ENCODE measurements around the gene ERP29. TPM values are rescaled to one million over a fixed set of nuclear protein-coding genes. Genes with fewer than 3 reads are reported as not detected.
A peak's percentile ranks its signal among the peaks of the same experiment; 100 is the strongest.

Gene ERP29
- total RNA-seq (2016; rRNA removed; fragmentation: Illumina TruSeq; extraction: Trizol) (67.6 and 147 TPM in 2 replicates), polyA plus RNA-seq (2011; rRNA removed) (111 and 120 TPM in 2 replicates), polyA minus RNA-seq (2011; rRNA and poly(A)+ RNA removed; ENCODE audit: low replicate concordance) (45.4 and 67.6 TPM in 2 replicates), Bru-seq, nascent RNA (percentile 94 among the genes with signal in this experiment), BruChase-seq, experiment 1, labeled RNA remaining after a 6-hour chase (percentile 94 among the genes with signal in this experiment), BruChase-seq, experiment 2, labeled RNA remaining after a 2-hour chase (percentile 93 among the genes with signal in this experiment)
- 27.5 and 33.1 TPM in 2 replicates for total RNA-seq (2016; cell fraction: cytosol; rRNA removed; fragmentation: Illumina TruSeq; extraction: Trizol; ENCODE audit: low read depth)
- total RNA-seq (2016; cell fraction: insoluble cytoplasmic fraction; rRNA removed; fragmentation: Illumina TruSeq; extraction: Trizol): 65.3 and 155 TPM in 2 replicates
- total RNA-seq (2016; cell fraction: membrane; rRNA removed; fragmentation: Illumina TruSeq; extraction: Trizol): 54.7 and 62.6 TPM in 2 replicates
- 94.1 and 104 TPM in 2 replicates for total RNA-seq (2016; cell fraction: nucleus; rRNA removed; fragmentation: Illumina TruSeq; extraction: Trizol)
- polyA plus RNA-seq (2011; cell fraction: cytosol; rRNA removed): 108 and 114 TPM in 2 replicates
- polyA plus RNA-seq (2011; cell fraction: nucleus; rRNA removed): 34.4 and 41.3 TPM in 2 replicates
- polyA plus RNA-seq (2012): 141 and 166 TPM in 2 replicates
- polyA plus RNA-seq (2016; cell fraction: cytosol; fragmentation: Illumina TruSeq; extraction: Trizol; ENCODE audit: low read depth): 43.0 and 45.1 TPM in 2 replicates
- polyA plus RNA-seq (2016; cell fraction: insoluble cytoplasmic fraction; fragmentation: Illumina TruSeq; extraction: Trizol; ENCODE audit: low read depth): 89.3 and 89.8 TPM in 2 replicates
- polyA plus RNA-seq (2016; cell fraction: membrane; fragmentation: Illumina TruSeq; extraction: Trizol; ENCODE audit: low read depth): 67.3 and 70.7 TPM in 2 replicates
- polyA plus RNA-seq (2016; cell fraction: nucleus; fragmentation: Illumina TruSeq; extraction: Trizol; ENCODE audit: insufficient read depth, low read depth): 224 and 238 TPM in 2 replicates
- polyA minus RNA-seq (2011; cell fraction: cytosol; rRNA and poly(A)+ RNA removed): 45.6 and 46.9 TPM in 2 replicates
- 25.5 and 27.4 TPM in 2 replicates for polyA minus RNA-seq (2011; cell fraction: nucleus; rRNA and poly(A)+ RNA removed)
- long read RNA-seq, experiment 1, transcript ERP29-202 (2 exons, 1,333 nt): minor isoform, 13 of 330 reads
- long read RNA-seq, experiment 1, transcript ERP29-201 (3 exons, 1,735 nt): major isoform, 301 of 330 reads
- long read RNA-seq, experiment 1, partial matches to known transcripts: 12 of 330 reads
- long read RNA-seq, experiment 1, other reads (novel, unspliced or antisense): 4 of 330 reads
- long read RNA-seq, experiment 2, transcript ERP29-201 (3 exons, 1,735 nt): major isoform, 365 of 560 reads
- long read RNA-seq, experiment 2, transcript ERP29-202 (2 exons, 1,333 nt): minor isoform, 74 of 560 reads
- long read RNA-seq, experiment 2, partial matches to known transcripts: 111 of 560 reads
- long read RNA-seq, experiment 2, other reads (novel, unspliced or antisense): 9 of 560 reads

- H3K27me3 ChIP-seq (ENCODE audit: control insufficient read depth in 1 of 2, insufficient read depth in 2 of 2, low read length in 2 of 2): no peaks in the 10 kb centered on the region; a peak in 1 of 5 replicates
- ChIA-PET CTCF (ENCODE audit: low intra/inter-chr PET ratio, low total read pairs) (no interaction called here), POLR2A (interaction anchor here (0.6 to 3.8 kb wide), 24 partner anchors 8 to 406 kb away, joined by 3 to 62 read pairs (median 5); partner anchors contain the start of genes ACAD10, BRAP, MAPKAPK5 and PTPN11)
- in situ Hi-C loops (cut with HindIII; ENCODE audit: extremely low pct_ligation_motif_present, low pct_unique_long_range_greater_than_20kb): loop anchor here (10.0 kb wide), 1 partner anchor 68 kb away; no protein-coding TSS in a partner anchor
- TSS peak; percentile 87 for BruUV-seq (replicated peaks)
- peak within 1 kb of the TSS; percentile 62 to 86 (median 72) for H3K4me3 ChIP-seq (replicated peaks in 1 of 3; ENCODE audit: insufficient read depth in 1 of 3, low read depth in 2 of 3, low read length in 3 of 3)
- H3K36me3 ChIP-seq (replicated peaks in 1 of 2; ENCODE audit: control insufficient read depth in 1 of 2, insufficient read depth in 2 of 2, low read length in 2 of 2): peaks cover 0 to 15% of the 10 kb centered on the region in 2 experiments; a peak in 3 of 5 replicates
- peak within 1 kb of the TSS; percentile 89 for H3K4me2 ChIP-seq (ENCODE audit: low read depth, low read length)
- FAIRE-seq: peak; percentile 60
- DNase-seq (ENCODE audit: low spot score): peak; percentile 95
- H3K9ac ChIP-seq (ENCODE audit: insufficient read depth, low read depth, low read length): peak within 1 kb of the TSS; percentile 91
- intact Hi-C loops (cut with micrococcal nuclease; ENCODE audit: unreplicated experiment): loop anchor here (2.0 to 10.0 kb wide), 2 partner anchors 66 to 168 kb away; partner anchors contain the start of gene MAPKAPK5
- peaks cover 55% of the 10 kb centered on the region for H3K4me1 ChIP-seq (ENCODE audit: insufficient read depth, low read length)
- H2AFZ ChIP-seq (ENCODE audit: low read length): no peak within 1 kb of the TSS
- peak; percentile 76 for ATAC-seq
- H3K79me2 ChIP-seq (ENCODE audit: insufficient read depth, low read length): peaks cover 57% of the 10 kb centered on the region
- H3K27ac ChIP-seq (ENCODE audit: extremely low read length, insufficient read depth, low read length): peak within 1 kb of the TSS; percentile 91
- 0% methylated on average over 5 of the region's 67 CpGs for WGBS (ENCODE audit: low lambda C conversion rate)
- H3K9me3 ChIP-seq (ENCODE audit: low read length): no peaks in the 10 kb centered on the region
- H4K20me1 ChIP-seq (ENCODE audit: insufficient read depth, low read length): peaks cover 12% of the 10 kb centered on the region
- TF ChIP-seq MAFF (IDR thresholded peaks at IDR 0.05; ENCODE audit: low read depth, low read length): no peak
- peak; percentile 92 for TF ChIP-seq CSRNP1 (CRISPR knock-in tag; IDR thresholded peaks at IDR 0.05)
- TF ChIP-seq RBAK (CRISPR knock-in tag; IDR thresholded peaks at IDR 0.05): 0 out of 2 replicates have a peak, but pooled peaks have one; percentile 16
- TF ChIP-seq ZNF251 (CRISPR knock-in tag; IDR thresholded peaks at IDR 0.05): no peak; the same call in 1 of the 2 replicates
- TF ChIP-seq ZZZ3 (CRISPR knock-in tag; IDR thresholded peaks at IDR 0.05; ENCODE audit: borderline replicate concordance): no peak; the same call in 1 of the 2 replicates
- TF ChIP-seq, protein P1, sequence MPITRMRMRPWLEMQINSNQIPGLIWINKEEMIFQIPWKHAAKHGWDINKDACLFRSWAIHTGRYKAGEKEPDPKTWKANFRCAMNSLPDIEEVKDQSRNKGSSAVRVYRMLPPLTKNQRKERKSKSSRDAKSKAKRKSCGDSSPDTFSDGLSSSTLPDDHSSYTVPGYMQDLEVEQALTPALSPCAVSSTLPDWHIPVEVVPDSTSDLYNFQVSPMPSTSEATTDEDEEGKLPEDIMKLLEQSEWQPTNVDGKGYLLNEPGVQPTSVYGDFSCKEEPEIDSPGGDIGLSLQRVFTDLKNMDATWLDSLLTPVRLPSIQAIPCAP (CRISPR knock-in tag; IDR thresholded peaks at IDR 0.05; ENCODE audit: low read depth): no peak
- TF ChIP-seq KLF13 (CRISPR knock-in tag; IDR thresholded peaks at IDR 0.05): peak; percentile 65; the same call in 1 of the 2 replicates
- TF ChIP-seq, protein P2, sequence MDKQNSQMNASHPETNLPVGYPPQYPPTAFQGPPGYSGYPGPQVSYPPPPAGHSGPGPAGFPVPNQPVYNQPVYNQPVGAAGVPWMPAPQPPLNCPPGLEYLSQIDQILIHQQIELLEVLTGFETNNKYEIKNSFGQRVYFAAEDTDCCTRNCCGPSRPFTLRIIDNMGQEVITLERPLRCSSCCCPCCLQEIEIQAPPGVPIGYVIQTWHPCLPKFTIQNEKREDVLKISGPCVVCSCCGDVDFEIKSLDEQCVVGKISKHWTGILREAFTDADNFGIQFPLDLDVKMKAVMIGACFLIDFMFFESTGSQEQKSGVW (CRISPR knock-in tag; IDR thresholded peaks at IDR 0.05; ENCODE audit: borderline replicate concordance): no peak
- TF ChIP-seq SMARCC2 (IDR thresholded peaks at IDR 0.05): no peak
- TF ChIP-seq ZNF724P (CRISPR knock-in tag; IDR thresholded peaks at IDR 0.05; ENCODE audit: borderline replicate concordance): 0 out of 2 replicates have a peak, but pooled peaks have one; percentile 33
- TF ChIP-seq MXD4 (CRISPR knock-in tag; IDR thresholded peaks at IDR 0.05): peak; percentile 31
These were observed at the start of gene ERP29, which contains the start of gene TMEM116 for GRCh38 chr12:112012775-112013600. Gene ERP29 (plus strand): TSS chr12:112013426. CDS start chr12:112013466, 40 bp downstream. Gene TMEM116 (minus strand): TSS chr12:112013165. CDS start chr12:112005270, 7,895 bp downstream.
